Kidney (tissue), 14 donors: Measurements from ENCODE around the gene ATP11A. TPM values are rescaled to one million over a fixed set of nuclear protein-coding genes. Genes with fewer than 3 reads are reported as not detected.
A peak's percentile ranks its signal among the peaks of the same experiment; 100 is the strongest.
"Not testable (repeated sequence)": the region's sequence is repeated elsewhere in the genome, so short reads cannot be mapped to it uniquely, and the experiment has no call there.

Source experiments
- DNase-seq, 5 donors: peaks; one replicate each; pipeline ENCODE4 v3.0.0-alpha.2; 2013 to 2020
- FAIRE-seq: peaks from 2 replicates; lab custom pipeline; 2012; peaks lifted over from hg19 to GRCh38; lab: Jason Lieb, UNC
- H3K27ac ChIP-seq, 2 donors: one replicate each; pipeline ENCODE4 v1.7.0; 2013; ENCODE audit warnings: low read depth in 2 of 2, low read length in 2 of 2, inconsistent platforms in 1 of 2
- H3K27me3 ChIP-seq: one replicate; pipeline ENCODE4 v1.7.1; 2013; ENCODE audit warnings: low read length, inconsistent platforms; ENCODE audit not compliant: control insufficient read depth, insufficient read depth
- H3K36me3 ChIP-seq, 3 donors: one replicate each; pipeline versions ENCODE4 v1.7.0 to v1.7.1; 2013; ENCODE audit warnings: low read length in 3 of 3, control low read depth in 1 of 3, inconsistent platforms in 1 of 3; ENCODE audit not compliant: insufficient read depth in 3 of 3, control insufficient read depth in 2 of 3
- H3K4me1 ChIP-seq, 3 donors: one replicate each; pipeline versions ENCODE4 v1.7.0 to v1.7.1; 2013; ENCODE audit warnings: low read length in 3 of 3, inconsistent platforms in 1 of 3, low read depth in 1 of 3; ENCODE audit not compliant: control insufficient read depth in 2 of 3, insufficient read depth in 2 of 3
- H3K4me3 ChIP-seq, 3 donors: one replicate each; pipeline versions ENCODE4 v1.7.0 to v1.8.1; 2013; ENCODE audit warnings: low read length in 3 of 3, control low read depth in 1 of 3, inconsistent platforms in 1 of 3
- H3K9ac ChIP-seq, 3 donors: one replicate each; pipeline versions ENCODE4 v1.7.0 to v1.7.1; 2013; ENCODE audit warnings: low read length in 3 of 3, control low read depth in 1 of 3, inconsistent platforms in 1 of 3
- H3K9me3 ChIP-seq, 3 donors: one replicate each; pipeline versions ENCODE4 v1.7.0 to v1.7.1; 2013; ENCODE audit warnings: low read length in 3 of 3, control low read depth in 1 of 3, inconsistent platforms in 1 of 3; ENCODE audit not compliant: control insufficient read depth in 2 of 3, insufficient read depth in 1 of 3
- CTCF ChIP-seq: IDR thresholded peaks from 3 replicates; pipeline ENCODE4 v1.5.1; 2012; ENCODE audit warnings: mild to moderate bottlenecking, moderate library complexity, borderline replicate concordance; ENCODE audit not compliant: insufficient read depth; ENCODE audit errors: extremely low read depth
- intact Hi-C: fragments of 100-400 bp; cut with DNase I; formaldehyde crosslinking; loops from one replicate; pipeline ENCODE4 v1.11.1; 2022
- polyA plus RNA-seq: library from polyadenylated mRNA; stranded (reverse); fragments of 350-450 nt; fragmentation: Illumina TruSeq; extraction: RNeasy Lipid Tissue Mini Kit (QIAGEN cat#74804); gene quantifications from one replicate; pipeline ENCODE4 v1.2.3, GENCODE V29; 2014; ENCODE audit warnings: low read depth, low replicate concordance; ENCODE audit not compliant: insufficient read depth
- total RNA-seq: library from RNA; stranded (reverse); fragmentation: NEBNext Ultra II Directional; extraction: Animal tissue kit (Norgen Biotek cat#: 25700); gene quantifications from one replicate; pipeline ENCODE4 v1.2.1, GENCODE V29; 2021
- donor health status: control.
- donor health status: control.
- donor health status: control.
- donor health status: control.
- donor health status: control.
- donor health status: DM: yes; HTN: yes; CAD: no.
- donor health status: Normal renal cell carcinoma (clear cell type).

ATP11A gene
- total and polyA plus RNA-seq, 2 donors from 2014 or later, result 4.9 to 212 TPM

GRCh38 chr13:112883241-112883945 lies 193.6 kb downstream of the ATP11A start:
- peaks cover 0 to 5% (median 3%) of the 10 kb centered on the region in 3 donors for H3K36me3 ChIP-seq
- intact Hi-C loops, result no loop called here
- H3K4me1 ChIP-seq, result peaks cover 0 to 11% (median 9%) of the 10 kb centered on the region in 3 donors
- H3K27ac ChIP-seq, result no peak overlapping the region
- no peak overlapping the region for H3K9ac ChIP-seq
- FAIRE-seq (no peak), DNase-seq (peak in 1 of 5 donors; percentile 51)
- no peaks in the 10 kb centered on the region for H3K9me3 ChIP-seq
- H3K4me3 ChIP-seq, result no peak overlapping the region
- TF ChIP-seq CTCF, result no peak
- H3K27me3 ChIP-seq, result no peaks in the 10 kb centered on the region

GRCh38 chr13:112884700-112885099 lies 194.9 kb downstream of the ATP11A start:
- intact Hi-C loops, H3K36me3 ChIP-seq, H3K9ac ChIP-seq, FAIRE-seq, H3K27me3 ChIP-seq, H3K9me3 ChIP-seq, H3K27ac ChIP-seq, H3K4me3 ChIP-seq: not testable (repeated sequence)
- H3K4me1 ChIP-seq, result peaks cover 0 to 11% (median 5%) of the 10 kb centered on the region in 3 donors
- peak in 2 of 5 donors; percentile 29 to 40 for DNase-seq

DNA sequence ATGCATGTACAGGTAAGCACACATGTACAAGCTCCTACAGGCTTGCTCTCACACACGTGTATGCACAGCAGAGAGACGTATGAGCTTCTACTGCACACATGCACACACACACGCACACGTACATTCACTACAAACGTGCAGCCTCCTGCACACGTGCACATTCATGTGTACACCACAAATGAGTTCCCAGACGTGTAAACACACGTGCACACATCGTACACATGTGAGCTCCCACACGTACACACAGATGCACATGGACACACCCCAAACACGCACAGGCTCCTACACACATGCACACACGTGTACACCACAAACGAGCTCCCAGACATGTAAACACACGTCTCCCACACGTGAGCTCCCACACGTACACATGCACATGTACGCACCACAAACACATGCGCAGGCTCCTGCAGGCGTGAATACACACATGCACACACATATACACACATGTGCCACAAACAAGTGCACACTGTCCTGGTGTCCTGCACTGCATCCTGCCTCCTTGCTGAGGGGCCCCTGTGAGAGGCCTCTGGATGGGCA lies 195.5 kb downstream of the ATP11A start:
- DNase-seq (peak in 1 of 5 donors; percentile 76), FAIRE-seq (no peak)
- H3K9ac ChIP-seq, result peak overlapping the region in 1 of 3 donors; percentile 13
- H3K4me1 ChIP-seq, result peaks cover 0 to 11% (median 5%) of the 10 kb centered on the region in 3 donors
- no peak overlapping the region for H3K27ac ChIP-seq
- peak overlapping the region in 1 of 3 donors; percentile 3 for H3K4me3 ChIP-seq
- no peaks in the 10 kb centered on the region for H3K27me3 ChIP-seq
- TF ChIP-seq CTCF, result no peak
- intact Hi-C loops, result no loop called here
- H3K9me3 ChIP-seq, result no peaks in the 10 kb centered on the region
- peaks cover 0 to 5% (median 0%) of the 10 kb centered on the region in 3 donors for H3K36me3 ChIP-seq

GRCh38 chr13:112885782-112886268 lies 196.0 kb downstream of the ATP11A start:
- Histone ChIP-seq H3K27ac (no peak overlapping the region), H3K9ac (peak overlapping the region in 1 of 3 donors; percentile 13), H3K36me3 (peaks cover 0 to 2% (median 0%) of the 10 kb centered on the region in 3 donors), H3K27me3 (no peaks in the 10 kb centered on the region), H3K4me3 (peak overlapping the region in 1 of 3 donors; percentile 22), H3K9me3 (no peaks in the 10 kb centered on the region), H3K4me1 (peaks cover 0 to 11% (median 5%) of the 10 kb centered on the region in 3 donors)
- FAIRE-seq, result peak; percentile 68
- peak; percentile 94 to 96 (median 95) for DNase-seq
- intact Hi-C loops, result no loop called here
- no peak for TF ChIP-seq CTCF
